HG03108 (cell line): ENCODE data around the gene RIC3.

Experiments
- ATAC-seq: cut with Tn5 transposase; IDR thresholded peaks from one replicate; pipeline ENCODE4 v1.9.1; 2021; ENCODE audit warnings: moderate library complexity; ENCODE audit not compliant: unreplicated experiment

The RIC3 gene

DNA sequence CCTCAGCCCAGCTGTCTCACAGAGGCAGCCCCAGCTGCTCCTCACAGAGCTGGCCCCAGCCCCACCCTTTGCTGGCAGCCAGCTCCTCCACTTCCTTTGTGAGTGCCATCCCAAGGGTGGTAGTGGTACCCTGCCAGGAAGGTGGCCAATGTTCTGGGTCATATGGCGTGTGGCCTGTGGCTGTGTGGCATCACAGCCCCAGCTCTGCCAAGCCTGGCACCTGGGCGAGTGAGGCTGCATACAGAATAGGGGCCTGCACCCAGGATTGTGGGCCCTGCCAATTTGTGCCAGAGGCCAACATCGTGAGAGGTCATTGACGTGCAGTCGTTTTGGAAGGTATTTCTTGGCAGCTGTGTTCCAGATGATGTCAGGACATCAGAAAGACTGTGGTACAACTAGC lies 77.1 kb downstream of the RIC3 start:
- ATAC-seq: no peak

DNA sequence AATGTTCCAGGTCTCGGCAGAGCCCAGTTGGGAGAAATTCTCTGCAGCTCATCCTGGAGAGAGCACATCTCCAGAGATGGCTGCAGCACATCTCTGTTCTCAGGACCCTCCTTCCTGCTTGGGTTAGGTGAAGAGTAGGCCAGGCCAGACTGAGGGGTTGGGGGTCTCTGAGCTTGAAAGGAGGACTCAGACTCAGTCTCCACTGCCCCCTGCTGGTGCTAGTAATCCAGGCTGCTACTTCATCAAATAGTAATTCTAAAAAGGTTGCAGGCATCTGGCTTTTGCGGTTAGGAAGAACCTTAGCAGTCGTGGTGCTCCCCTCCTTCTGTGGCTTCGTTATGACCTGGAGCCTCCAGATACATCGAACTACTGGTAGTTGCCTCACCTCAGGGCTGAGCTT lies 78.1 kb downstream of the RIC3 start:
- no peak for ATAC-seq

DNA sequence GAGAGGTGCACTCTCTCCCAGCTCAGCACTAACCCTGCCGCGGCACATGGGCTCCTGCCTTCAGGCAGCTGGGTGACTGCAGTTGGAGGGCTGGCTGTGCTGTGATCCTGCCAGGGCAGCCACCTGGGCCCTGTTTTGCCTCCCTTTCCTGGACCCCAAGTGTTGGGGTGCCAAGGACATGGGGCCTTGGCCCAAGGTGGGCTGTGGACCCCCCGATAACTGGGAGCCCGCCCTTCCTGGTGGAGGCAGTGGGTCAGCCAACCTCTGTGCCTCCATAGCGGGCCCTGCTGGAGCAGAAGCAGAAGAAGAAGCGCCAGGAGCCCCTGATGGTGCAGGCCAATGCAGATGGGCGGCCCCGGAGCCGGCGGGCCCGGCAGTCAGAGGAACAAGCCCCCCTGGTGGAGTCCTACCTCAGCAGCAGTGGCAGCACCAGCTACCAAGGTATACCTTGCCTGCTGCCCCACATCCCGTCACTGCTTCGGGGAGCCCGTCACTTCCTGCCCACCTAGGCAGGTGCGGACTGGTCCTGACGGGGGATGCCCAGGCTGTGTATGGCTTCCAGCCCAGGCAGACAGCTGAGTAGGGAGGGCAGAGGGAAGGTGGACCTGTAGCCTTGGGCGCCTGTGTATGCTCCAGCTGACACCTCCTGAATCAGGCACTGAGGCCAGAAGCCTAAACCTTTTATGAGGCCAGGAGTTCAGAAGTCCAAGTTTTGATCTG lies 78.9 kb downstream of the RIC3 start:
- ATAC-seq: no peak

DNA sequence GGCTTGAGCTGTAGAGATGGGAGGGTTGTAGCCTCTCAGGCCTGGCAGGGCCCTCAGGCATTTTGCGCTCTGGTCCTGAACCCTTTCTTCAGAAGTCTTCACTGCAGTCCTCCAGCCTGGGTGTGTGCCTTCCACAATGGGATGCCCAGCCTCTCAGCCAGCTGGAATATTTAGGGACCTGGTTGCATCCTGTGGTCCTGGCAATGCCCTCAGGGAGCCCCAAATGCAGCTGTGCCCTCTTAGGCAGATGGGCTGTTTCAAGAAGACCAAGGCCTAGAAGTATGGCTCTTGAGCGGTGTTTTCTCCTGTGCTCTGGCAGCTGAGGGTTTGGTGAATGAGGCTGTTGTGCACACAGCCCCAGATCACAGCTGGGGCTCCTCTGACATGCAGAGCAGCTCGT lies 81.1 kb downstream of the RIC3 start:
- no peak for ATAC-seq

DNA sequence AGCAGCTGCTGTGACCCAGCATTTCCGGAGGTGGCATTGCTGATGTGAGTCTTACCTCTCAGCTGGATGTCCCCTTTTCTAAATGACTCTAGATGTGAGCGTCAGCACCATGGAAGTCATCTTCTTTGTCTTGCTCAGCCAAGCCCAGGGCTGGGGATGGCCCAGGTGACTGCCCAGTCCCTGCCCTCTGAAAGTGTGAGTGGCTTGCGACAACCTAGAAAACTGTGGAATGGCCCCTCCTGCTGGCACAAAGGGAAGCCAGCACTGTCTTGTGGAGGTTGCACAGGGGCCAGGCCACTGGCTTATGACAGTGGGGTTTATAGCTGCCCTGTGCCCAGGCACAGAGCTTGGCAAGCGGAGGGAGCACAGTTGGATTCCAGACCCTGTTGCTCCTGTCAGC lies 81.6 kb downstream of the RIC3 start:
- ATAC-seq: no peak

DNA sequence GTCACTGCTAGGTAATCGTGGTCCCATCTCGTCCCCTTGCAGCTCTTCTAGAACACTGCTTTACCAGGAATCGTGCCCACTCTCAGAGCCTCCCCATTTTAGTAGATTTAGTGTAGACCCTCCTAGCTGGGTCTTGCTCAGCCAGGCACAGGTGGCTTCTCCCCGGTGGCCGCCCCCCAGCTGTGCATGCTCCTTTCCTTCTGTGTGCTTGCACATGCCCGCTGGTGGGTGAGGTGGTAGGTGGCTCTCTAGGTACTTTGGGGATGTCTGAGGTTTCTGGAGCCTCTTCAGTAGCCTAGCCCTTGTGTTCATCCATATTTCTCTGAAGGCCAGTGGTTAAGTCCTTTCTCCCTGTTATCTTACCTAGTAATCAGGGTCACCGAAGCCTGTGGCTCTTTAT lies 82.3 kb downstream of the RIC3 start:
- ATAC-seq: no peak

DNA sequence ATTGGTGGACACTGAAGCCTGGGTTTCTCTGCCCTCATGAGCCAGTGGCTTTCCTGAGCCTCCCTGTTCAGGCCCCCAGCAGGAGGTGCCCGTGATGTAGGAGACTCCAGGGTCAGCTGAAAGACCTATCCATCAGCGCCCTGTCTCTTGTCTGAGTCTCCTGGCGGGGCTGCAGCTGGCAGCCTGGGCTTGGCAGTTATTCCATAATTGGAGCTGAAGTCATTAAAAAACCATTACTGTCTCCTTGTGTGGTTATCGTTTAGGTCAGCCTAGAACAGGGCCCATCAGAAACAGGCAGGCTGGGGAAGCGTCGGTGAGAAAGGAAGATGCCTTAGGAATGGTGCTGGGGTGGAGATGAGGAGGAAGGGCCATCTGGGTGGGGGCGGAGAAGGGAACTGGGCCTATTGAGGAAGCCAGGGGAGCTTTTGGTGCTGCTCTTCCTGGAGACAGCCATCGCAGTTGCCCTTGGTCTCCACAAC lies 82.8 kb downstream of the RIC3 start:
- no peak for ATAC-seq

DNA sequence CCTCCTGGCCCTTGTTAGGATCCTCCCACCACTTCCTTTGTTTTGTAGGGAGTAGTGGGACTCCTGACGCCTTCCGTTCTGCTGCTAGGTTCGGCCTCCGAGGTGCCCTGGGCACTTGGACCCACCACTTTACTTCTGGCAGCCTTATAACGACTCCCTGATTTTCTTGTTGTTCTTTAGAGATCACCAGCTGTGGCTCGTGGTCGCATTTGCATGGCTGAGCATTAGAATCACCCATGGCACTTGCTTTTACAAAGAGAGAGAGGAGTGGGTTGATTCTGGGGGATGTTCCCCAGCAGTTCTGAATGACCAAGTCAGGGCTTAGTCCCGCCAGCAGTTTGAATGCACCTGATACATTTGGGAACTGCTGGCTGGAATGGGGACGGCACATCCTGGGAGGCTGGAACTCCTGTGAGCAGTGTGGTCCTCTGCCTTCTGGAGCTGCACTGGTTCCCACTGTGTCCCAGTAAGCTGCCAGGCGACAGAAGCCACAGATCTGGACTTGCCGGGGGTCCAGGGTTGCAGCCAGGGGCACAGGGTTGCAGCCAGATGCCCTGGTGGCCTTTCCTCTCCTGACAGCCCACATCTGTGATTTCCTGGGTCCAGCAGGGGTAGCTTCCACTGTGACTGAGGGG lies 83.7 kb downstream of the RIC3 start:
- ATAC-seq: no peak

DNA sequence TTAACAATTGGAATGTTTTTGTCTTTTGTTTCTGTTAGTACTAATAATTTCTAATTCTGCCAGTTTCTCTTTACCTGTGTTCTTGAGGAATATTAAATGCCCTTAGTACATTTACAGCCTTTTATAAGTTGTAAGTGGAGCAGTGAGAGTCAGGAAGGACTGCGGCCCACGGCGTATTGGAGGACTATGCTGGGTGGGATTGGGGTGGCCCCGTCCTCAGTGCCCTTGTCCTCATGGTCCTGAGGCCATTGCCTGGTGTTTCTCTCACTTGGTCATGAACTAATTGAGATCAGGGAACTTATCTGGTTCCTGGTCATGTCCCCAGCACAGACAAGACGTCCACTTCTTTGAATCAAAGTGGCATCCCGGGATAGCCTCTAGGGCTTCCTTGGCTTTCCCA lies 84.5 kb downstream of the RIC3 start:
- no peak for ATAC-seq

DNA sequence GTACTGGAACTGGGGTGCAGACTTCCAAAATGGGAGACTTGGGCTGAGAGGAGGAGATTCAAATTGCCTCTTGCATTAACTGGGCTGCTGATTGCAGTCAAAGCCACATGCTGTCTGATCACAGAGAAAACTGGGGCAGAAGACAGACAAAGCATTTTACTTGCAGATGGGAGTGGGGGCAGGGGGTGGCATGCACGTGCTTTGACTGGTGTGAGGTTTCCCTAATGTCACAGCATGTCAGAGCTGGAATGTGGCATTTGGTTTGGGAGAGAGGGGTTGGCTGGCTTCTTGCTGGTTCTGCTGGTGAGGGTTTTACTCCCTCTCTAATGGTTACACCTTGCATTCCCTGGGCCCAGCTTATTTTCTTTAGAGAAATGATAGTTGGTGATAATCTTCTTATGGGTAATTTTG lies 84.9 kb downstream of the RIC3 start:
- no peak for ATAC-seq

DNA sequence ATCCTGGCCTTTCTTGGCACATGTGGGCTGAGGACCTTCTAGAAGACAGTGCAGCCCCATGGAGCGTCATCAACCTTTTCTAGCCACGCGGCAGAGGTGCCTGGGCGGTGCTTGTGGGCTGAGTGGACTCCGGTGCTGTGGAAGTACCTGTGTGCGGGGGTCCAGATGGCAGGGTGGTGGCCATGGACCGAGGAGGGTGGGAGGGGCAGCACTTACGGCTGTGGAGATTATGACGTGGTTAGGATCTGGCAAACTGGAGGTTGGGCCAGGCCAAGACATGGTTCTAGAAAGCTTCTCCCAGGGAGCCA lies 85.8 kb downstream of the RIC3 start:
- no peak for ATAC-seq

DNA sequence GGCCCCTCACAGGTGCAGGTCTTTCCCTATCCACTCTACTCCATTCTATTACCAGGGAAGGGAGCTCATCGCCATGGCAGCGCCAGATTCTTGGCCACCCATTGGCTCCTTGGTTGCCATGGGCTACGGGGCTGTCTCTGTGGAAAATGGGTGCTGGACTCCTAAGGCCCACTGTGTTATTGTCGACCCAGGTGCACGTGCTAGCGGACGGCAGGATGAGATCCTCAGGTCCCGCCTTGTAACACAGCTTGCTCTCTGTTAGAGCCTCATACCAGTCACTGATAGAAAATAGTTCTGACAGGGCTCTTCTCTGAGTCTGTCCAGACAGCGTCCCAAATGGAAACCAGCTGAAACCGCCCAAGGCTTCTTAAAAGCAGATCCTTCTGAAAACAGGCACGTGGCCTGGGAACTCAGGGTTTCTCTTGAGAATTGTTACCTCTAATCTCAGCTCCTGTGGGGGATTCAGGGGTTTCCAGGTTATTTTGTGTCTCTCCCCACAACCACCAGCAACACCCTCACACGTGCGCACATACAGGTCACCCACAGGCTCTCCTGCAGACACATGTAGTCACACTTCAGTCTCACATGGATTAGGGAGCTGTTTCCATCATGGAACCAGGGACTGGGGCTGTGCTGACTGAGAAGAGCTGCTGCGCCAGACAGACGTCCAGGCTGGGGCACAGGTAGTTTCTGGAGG lies 86.3 kb downstream of the RIC3 start:
- no peak for ATAC-seq

DNA sequence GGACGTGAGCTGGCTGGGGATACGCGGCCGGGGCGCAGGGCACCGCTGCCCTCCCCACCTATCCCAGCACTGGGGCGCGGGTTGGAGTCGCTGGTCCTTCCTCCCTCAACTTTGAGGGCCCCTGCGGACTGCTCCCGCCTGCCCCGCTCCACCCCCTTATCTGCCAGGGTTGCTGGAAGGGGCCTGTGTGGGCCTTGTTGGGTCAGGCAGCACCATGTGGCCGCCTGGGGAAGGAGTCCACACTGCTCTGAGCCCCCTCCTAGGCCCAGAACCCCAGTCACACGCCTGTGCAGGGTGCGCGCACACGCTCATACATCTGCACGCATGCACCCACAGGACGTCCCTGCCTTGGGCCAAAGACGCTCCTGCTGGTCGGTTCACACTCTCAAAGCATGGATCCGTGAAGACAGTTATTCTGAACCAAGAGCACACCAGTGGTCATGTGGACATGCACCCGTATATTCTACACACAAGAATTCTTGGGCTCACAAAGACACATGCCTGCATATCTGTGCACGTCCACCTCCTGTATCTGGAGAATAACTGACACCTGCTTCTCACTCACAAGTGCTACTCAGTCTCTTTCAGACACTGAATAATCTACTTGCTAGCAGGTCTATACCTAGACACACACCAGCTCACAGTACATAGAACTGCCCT lies 87.1 kb downstream of the RIC3 start:
- ATAC-seq: no peak

DNA sequence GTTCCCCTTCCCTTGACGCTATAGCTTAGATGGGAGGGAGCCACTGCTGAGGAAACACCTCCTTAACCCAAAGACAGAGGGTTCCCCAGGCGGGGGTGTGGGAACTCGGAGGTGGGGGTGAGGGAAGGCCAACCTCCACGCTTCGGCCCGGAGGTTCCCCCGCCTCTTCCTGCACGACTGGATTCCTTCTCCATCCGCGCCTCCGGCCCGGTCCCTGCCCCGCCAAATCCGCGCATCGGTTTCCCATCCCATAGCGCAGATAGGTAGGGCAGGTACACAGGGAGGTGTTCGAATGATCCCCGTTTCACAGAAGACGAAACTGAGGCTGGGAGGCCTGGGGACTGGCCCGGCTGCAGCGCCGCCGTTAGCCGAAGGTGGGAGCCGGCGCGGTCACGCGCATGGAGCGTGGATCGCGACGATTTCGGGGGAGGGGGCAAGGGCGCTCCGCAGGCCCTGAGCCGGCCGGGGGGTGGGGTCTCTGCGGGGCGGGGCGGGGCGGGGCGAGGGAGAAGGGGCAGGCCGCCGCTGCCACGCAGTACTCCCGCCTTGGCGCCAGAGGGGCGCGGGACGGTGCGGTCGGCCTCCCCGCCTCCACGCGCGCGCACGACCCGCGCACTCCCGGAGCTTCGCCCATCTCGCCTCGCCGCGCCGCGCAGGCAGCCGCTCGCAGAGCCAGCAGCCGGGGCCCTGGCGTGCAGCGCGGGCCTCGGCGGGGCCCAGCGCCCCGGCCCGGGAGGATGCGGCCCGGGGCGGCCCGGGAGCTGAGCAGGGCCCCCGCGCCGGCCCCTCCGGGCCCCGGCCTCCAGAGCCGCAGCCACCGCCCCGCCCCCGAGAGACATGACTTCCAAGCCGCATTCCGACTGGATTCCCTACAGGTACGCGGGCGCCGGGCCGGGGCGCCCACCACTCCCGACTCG lies 87.9 kb downstream of the RIC3 start, which contains the start of gene TUB:
Gene TUB, plus strand, starts transcription at position 538 of the 917 bp plus-strand sequence. Its CDS starts 300 bp downstream, at position 838.
- ATAC-seq: no peak

DNA sequence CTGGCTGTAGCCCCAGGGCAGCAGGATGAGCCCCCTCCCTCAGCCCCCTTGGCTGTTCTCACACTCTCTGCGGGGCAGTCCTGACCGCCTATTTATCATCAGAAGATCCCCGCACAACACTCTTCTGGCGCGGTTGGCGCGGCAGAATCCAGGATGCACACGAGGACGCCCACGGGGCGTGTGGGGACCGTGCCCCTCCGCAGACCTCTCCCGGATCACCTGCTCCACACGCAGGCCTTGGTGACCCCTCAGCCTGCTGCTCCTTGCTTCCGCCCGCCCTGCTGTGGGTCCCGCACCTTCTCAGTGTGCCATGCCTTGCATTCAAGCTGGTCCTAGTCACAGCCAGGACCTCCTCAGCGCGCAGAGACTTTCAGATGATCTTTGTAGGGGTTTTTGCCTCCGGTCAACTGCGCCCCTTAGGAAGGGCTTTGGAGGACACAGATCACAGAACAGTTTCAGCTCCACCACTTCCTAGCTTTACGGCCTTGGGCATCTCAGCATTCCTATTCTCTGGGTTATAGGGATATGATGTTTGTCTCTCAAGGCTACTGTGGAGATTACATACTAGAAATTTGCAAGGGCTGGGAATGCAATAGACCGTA lies 88.7 kb downstream of the RIC3 start:
- no peak for ATAC-seq

DNA sequence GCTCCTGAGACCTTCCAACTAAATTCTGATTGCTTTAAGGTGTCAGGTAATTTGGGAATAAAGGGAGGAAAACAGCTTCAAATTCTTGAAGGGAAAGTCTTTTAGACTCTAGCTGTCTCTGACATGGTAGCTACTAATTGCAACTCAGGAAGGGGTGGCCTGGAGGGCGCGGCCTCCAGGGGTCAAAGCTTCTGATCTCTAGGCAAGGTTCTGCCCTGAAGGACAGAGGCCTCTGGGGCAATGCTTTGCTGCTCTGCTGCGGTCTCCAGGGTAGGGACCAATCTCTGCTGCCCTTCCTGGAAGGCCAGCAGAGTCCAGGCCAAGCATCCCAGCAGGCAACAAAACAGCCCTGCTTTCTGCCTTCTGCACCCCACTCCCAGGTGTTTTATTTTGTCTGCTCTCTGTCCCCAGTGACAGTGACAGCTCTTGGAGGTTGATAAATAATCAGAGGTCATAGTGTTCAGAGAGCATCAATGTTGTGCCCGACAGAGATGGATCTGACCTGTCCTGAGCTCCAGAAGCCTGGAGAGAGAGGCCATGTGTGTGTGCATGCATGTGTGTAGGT lies 89.6 kb downstream of the RIC3 start:
- ATAC-seq: no peak

DNA sequence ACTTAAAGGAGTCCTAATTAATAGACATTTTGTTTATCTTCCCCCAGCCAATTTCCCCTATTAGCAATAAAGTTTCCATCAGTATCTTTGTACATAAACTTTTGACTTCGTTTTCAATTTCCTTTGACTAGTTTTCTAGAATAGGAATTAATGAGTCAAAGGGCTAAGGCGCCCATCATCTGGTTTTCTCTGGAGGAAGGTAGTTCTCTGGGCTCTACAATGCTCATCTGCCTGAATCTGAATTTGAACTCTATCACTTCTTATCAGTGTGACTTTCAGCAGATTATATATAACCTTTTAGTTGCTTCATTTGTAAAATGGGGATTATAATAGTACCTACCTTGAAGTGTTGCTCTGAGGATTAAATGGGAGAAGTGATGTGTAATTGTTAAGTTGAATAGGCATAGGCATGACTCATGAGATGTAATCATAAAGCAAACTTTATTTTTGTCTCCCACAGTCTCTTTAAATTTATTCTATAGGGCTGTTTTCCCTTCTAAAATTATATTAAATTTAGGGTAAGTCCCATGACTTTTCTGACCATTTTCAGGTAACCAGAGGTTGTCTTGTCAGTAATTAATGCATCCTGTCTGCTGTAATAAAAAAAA lies 93.6 kb downstream of the RIC3 start:
- no peak for ATAC-seq

DNA sequence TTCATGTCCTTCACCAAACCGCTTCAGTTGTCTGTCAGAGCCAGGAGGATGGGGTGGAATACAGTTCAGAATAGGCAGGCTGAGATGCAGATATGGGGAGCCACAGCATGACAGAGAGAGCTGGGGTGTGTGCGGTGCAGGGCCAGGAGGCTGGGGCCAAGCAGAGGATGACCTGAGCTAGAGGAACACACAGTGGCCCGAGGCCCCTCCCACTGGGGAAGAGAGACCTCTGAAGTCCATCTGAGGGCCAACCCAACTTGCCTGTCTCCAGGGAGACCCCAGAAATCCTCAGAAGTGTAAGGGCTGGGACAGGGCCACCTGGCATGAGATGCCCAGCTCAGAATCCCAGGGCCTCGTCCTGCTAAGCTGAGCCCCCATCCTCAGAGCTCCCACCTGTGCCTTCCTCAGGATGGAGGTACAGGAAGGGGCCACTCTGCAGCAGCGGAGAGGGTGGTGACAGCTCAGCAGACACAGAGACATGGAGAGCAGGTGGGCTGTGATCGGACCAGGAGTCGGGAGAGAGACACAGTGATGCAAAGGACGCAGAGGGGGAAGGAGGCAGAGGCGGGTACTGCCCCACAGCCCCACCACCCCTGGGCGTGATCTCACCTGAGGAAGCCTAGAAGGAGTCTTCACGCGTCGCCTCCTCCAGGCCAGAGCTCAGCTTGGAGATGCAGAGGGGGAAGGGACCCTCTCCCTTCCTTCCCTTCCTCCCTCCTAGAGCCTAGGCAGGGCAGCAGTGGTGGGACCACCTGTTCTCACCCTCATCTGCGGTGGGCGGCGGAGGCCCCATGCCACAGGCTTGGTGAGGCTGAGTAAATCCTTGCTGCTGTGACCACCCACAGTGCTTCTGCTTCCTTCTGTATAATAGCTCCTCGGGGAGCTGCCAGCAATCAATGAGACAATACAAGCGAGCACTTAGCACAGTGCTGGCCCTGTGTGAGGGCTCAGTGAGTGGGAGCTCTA lies 96.9 kb downstream of the RIC3 start:
- ATAC-seq: no peak
